Pons (tissue), 1 donor: ENCODE measurements around the gene MED9.
"Not testable (repeated sequence)": the region's sequence is repeated elsewhere in the genome, so short reads cannot be mapped to it uniquely, and the experiment has no call there.

Experiments
- DNase-seq: peaks from one replicate; pipeline ENCODE4 v3.0.0-alpha.2; 2016; ENCODE audit warnings: low spot score

Gene MED9, protein sequence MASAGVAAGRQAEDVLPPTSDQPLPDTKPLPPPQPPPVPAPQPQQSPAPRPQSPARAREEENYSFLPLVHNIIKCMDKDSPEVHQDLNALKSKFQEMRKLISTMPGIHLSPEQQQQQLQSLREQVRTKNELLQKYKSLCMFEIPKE

DNA sequence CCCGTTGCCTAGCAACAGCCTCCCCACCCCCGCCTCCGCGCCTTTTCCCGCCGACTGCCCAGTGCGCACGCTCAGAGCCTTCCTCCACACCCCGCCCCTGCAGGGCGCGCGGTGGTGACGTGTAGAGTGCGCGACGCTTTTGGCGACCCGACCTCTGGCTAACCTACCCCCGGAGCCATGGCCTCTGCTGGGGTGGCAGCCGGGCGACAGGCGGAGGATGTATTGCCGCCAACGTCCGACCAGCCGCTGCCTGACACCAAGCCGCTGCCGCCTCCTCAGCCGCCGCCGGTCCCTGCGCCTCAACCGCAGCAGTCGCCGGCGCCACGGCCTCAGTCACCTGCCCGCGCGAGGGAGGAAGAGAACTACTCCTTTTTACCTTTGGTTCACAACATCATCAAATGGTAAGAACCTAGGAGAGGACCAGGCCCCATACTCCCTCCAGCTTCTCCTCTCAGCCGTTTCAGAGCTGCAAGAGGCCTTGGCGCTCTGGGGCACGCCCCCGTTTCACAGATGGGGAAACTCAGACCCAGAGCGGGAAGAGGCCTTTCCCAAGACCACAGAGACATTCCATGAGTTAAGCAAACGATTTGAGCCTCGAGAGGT is at the start of gene MED9:
TSS of gene MED9 (plus strand) at position 136 of the 603 bp plus-strand sequence. CDS start at position 178, 42 bp downstream.
- DNase-seq: peak; percentile 86

DNA sequence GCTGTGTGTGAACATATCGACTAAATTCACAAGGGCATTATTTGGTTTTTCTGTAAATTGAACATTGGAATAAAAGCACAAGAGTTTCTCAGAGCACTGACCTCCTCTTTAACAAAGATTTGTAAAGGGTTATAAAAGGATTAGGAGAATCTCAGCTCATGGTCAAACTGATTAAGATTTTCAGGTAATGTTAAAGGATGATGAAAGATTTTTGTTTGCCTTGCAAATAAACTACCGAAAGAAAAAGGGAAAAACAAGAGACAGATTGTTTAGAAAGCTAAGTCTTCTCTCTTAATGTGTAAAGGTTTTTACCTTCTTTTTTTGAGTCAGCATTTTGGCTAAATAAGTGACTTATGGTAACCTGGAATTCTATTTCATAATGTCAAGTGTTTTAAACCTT is 47.6 kb upstream of the MED9 start:
- DNase-seq: no peak

DNA sequence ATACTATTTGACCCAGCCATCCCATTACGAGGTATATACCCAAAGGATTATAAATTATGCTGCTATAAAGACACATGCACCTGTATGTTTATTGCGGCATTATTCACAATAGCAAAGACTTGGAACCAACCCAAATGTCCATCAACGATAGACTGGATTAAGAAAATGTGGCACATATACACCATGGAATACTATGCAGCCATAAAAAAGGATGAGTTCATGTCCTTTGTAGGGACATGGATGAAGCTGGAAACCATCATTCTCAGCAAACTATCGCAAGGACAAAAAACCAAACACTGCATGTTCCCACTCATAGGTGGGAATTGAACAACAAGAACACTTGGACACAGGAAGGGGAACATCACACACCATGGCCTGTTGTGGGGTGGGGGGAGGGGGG is 45.9 kb upstream of the MED9 start:
- not testable (repeated sequence) for DNase-seq

DNA sequence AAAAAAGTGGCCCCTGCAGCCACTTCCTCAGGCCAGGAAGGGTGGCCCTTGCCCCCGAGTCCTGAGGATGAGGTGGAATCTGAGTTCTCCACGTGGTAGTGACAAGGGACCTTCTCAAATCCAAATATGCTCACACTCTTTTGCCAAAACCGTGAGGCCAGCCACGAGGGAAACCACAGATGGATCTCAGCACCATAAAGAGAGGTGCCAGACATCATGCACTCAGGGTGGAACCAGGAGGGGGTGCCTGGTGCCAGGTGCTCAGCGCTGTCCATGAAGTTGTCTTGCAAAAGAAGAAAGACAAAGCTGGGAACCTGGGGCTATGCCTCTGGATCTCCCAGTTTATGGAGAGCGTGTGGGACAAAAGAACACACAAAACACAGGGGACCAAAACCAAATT is 45.2 kb upstream of the MED9 start:
- no peak for DNase-seq

DNA sequence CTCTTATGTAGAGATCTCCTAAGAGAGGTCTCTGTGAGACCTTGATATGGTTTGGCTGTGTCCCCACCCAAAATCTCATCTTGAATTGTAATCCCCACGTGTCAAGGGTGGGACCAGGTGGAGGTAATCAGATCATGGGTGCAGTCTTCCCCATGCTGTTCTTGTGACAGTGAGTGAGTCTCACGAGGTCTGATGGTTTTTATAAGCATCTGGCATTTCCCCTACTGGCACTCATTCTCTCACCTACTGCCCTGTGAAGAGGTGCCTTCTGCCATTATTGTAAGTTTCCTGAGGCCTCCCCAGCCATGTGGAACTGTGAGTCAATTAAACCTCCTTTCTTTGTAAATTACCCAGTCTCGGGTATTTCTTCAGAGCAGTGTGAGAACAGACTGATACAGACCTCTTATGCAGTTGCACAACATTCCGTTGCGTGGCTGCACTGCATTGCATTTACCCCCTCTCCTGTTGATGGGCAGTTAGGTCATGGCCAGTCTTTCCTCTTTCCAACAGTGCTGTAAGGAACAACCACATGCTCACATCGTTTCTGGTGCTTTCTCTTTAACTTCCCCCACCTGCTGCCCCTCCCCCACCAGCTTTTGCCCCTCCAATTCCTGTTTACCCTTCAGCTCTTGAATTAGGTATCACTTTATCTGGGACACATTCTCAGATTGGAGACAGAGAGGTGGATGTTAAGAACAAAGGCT is 43.6 kb upstream of the MED9 start:
- no peak for DNase-seq

DNA sequence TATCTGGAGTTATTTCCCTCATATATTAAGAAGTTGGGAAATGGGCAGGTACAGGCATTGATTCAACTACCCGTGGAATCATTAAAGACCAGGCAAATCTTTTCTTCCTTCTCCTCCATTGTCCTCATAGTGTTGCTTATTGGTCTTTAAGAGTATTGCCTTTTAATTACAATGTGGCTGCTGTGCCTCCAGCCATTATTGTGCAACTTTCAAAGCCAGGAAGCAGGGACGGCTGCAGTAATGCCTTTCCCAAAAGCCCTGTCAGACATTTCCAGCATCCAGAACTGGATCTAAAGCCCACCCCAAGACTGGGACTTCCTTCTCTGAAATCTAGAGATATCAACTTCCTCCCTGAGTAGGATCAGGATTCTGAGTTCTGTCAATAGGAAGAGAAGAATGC is 42.3 kb upstream of the MED9 start:
- DNase-seq: no peak

DNA sequence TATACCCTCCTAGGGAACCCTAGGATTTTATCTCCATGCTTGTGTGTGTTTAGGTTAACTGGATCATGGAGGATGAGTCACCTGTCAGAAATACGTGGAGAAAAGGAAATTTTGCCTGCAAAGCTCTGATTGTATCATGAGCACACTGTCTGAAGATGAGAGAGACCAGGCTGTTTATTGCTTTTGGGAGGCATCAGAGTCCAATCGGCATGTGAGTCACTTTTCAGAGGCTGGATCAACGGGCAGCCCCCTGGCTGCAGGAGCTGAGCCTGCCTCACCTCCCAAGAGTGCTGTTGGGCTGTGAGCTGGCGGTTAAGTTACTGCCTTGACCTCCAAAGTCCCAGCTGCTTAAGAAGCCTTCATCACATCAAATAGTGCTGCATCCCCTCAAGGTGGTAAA is 41.5 kb upstream of the MED9 start:
- no peak for DNase-seq

DNA sequence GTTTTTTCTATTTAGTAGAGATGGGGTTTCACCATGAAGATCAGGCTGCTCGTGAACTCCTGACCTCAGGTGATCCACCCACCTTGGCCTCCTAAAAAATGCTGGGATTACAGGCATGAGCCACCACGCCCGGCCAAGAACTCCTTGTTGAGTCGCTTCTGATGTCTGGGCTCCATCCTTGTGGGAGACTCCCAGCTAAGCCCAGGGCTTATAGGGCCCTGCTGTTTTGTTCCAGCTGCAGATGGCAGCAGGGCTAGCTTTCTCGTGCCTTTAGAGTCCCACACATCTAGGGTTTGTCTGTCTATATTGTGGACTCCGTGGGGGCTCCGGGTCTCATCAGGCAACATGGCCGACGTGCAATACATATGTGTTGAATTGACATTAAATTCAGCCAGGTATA is 39.3 kb upstream of the MED9 start:
- no peak for DNase-seq

DNA sequence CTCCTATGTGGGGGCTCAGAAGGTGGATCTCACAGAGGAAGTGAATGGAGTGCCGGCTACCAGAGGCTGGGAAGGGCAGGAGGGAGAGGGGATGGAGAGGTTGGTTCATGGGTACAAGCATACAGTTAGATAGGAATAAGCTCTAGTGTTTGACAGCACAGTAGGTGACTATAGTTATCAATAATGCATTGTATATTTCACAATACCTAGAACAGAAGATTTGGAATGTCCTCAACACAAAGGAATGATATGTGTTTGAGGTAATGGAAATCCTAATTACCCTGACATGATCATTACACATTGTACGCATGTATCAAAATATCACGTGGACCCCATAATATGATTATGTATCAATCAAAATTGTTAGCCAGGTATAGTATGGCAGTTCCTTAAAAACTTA is 38.9 kb upstream of the MED9 start:
- no peak for DNase-seq

DNA sequence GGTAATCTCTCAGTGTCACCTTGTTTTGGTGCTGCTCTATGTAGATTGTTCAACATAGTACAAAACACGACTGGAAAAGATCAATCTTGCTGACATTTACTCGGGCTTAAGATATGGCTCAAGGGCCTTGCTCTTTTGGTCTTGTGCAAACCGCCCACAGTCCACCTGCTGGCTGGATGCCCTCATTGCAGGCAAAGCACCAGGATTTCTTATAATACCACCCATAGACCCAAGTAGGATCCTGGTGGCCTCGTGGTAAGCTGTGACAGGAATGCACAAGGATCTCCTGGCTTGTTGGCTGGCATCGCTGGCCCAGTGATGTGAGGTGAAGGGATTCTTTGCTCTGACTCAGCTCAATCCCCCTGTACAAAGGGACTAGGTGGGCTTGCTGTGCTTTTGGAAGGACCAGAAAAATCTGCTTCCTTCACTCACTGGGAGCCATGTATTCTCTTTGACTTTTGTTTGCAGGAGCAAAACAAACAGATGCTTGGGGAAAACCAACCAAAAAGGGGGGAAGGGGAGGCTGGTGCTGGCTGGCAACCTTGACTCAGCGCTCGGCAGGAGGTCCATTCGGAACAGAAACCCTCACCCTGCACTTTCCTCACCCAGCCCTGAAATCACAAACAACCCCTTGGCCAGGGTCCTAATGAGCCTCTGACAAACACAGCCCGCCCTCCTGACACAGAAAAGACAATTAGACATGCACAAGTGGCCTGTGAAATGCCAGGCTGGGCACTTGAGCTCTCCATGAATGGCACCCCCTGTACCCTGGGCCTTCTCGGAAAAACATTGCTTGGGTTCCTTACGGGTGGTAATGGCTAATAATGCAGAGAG is 36.6 kb upstream of the MED9 start:
- peak; percentile 36 for DNase-seq

DNA sequence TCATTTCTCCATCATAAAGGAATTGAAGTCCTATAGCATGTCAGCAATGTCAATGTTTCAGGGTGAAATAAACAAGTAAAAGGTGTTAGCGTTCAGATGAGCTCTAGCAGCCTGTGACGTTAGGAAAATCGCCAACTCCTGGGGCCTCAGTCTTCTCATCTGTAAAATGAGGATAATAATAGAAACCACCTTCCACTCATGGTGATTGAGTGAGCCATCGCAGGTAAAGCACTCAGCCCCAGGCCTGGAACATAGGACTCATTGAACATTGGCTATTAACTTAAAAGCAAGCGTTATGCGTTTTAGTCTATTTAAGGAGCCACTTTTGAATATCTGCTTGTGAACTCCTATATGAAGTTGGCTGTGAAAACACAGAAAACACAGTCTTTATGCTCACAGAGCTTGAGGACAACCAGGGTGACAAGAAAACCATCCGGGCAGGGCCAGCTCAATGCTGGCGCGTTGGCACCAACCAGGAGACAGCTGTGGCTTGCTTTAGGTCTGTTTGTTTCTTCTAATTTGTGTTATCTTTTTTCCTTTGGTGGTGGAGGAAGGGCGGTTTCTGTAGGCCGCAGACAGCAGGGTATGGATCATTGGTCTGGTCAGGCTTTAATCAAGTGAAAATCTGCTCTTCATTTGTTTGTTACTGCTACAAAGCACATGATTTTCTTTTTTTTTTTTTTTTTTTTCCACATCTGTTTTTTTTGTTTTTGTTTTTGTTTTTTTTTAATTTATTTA is 35.7 kb upstream of the MED9 start:
- no peak for DNase-seq

DNA sequence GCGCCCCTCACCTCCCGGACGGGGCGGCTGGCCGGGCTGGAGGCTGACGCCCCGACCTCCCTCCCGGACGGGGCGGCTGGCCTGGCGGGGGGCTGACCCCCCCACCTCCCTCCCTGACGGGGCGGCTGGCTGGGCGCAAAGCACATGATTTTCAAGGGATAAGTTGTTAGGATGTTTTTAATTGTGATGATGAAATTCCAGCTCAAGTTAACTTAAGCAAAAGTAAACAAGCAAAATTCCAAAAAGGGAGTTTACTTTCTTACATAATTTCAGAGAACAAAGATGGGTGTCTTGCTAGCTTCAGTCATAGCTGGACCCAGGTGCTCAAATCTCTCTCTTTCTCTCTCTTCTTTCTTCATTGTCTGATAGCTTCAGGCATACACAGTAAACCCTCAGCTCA is 33.6 kb upstream of the MED9 start:
- no peak for DNase-seq

DNA sequence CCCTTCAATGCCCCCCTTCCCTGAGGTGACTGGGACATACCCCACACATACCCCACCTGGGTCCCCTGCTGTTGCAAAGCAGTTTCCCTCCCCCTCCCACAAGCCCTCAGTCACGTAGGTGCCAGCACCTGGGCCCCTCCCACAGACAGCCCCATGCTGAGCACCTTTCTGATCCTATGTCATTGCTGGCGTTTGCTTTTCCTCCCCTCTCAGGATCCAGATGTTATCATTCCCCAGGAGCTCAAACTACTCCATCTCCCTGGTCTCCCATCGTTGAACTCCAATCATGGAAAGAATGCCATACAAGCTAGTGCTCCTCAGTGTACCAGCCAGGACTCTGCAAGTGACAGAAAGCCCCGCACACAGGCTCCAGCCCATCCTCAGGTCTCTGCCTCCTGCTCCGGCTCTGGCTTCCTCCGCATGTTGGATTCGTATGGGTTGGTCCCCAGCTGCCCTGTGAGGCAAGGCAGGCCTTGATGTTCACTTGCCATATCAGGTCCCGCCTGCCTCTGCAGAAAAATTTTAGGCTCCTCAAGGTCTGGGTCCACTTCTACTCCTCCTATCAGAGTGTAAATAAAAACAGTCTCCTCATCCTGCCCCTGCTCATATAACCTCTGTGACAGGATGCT is 31.4 kb upstream of the MED9 start:
- no peak for DNase-seq

DNA sequence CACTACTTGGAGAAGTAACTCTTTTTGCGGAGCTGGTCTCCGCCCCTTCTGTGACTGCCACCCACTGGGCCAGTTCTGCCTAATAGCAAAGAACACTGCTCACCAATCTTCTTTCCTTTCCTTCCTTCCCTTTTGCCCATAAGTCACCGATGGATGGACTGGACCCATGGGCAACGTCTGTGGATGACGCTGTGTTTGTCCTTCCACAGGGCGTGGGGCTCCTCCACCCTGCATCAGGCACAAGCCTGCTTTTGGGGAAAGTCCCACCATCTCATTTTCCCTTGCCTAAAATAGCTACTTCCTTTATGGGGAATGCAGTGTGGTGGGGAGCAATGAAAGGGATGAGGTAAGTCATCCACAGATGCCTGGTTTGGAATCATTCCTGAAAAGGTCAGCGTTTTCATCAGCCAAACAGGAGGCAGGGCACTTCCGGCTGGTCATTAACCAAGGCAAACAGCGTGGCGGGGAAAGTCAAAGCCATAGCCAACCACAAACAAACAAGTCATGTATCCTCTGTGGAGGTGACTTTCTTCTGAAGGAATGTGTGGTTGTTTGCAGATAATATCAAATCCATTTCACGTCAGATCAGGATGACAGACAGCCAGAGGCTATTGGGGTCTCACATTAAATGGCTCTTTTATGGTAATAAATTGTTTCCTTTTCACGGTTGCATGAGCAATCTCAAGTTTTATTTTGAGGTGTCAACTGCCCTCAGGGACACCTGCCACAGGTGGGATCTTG is 30.7 kb upstream of the MED9 start:
- no peak for DNase-seq

DNA sequence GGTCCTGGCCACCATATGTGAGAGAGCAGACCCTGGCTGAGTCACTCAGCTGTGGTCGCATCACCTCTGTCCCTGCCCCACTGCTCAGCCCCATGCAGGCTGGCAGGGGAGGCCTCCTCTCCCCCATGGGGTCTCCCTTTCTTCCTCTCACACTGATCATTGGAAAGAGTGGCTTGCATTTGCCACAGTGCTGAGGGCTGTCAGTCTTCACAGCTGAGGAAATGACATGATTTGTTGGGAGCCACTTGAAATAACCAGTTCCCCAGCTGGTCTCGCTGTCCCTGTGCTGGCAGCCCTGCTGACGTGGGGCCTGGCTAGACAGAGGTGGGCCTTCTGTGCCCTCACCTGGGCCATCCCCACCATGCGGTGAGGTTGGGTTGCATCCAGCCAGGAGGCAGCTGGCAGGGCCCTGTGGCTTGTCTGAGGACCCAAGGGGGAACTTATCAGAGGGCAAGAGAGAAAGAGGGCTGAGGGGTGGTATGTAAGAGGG is 30.1 kb upstream of the MED9 start:
- no peak for DNase-seq

DNA sequence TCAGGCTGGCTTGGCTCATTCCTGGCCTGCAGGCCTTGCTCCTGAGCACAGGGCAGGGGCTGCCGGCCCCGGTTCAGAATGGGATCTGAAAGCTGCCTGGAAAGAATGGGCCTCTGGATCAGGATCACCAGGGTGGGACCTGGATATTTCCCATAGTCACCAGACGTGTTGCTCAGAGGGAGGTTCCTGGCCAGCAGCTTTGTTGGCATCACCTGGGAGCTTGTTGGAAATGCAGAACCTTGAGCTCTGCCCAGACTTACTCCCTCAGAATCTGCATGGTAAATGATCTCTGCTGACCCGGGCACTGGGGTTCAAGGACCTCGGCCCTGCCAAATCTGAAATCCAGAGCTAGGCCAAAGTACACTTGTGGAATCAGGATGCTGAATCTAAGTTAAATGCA is 29.5 kb upstream of the MED9 start:
- no peak for DNase-seq

DNA sequence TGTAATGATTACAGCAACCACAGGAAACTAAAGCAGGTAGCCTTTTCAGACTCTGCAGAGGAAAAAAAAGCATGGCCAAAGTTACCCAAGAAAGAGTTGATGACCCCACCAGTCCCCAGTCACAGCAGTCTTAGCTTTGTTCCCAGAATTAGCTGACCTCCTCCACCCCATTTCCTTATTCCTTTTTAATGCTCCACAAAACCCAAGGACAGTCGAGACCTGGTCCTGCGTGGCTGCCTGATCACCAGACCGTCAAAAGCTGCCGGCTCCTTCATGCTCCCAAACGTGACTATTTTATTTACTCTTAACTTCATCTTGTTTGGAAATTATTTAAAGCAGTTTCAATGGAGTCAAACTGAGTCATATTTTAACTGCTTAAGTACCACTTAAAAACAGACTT is 28.7 kb upstream of the MED9 start:
- DNase-seq: no peak

DNA sequence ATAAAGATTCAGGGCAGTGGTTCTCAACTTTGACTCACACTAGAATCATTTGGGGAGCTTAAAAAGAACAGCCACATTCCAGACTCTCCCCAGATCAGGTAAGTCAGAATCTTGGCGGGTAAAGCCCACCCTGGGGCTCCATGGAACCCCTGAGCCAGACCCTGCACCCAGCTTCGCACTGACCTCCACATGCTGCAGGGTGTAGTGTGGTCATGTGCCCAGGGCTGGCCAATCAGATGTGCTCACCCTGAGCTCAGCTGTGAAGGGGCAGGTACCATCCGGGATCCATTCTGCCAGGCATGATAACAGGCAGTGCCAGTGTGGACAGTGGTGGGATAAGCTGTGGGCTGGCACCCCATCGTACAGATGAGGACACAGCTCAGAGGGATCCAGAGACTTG is 28.1 kb upstream of the MED9 start:
- DNase-seq: no peak

DNA sequence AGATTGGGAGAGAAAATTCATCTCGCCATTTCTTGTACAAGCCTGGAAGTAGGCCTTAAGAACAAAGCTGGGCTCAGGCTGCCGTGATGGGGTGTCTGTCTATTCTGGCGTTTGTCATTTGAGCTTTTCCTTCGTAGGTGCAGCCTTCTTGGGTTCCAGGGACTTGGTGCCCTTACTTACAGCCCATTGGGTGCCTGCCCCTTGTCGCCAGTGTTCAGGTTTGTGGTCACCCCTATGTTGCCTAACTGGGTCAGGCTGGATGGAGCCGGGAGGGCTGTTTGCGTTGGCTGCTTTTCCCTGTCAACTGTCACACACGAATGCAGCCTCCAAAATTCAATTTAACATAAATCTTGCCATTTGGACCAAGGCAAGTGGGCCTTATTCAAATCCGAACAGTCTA is 23.7 kb upstream of the MED9 start:
- DNase-seq: no peak

DNA sequence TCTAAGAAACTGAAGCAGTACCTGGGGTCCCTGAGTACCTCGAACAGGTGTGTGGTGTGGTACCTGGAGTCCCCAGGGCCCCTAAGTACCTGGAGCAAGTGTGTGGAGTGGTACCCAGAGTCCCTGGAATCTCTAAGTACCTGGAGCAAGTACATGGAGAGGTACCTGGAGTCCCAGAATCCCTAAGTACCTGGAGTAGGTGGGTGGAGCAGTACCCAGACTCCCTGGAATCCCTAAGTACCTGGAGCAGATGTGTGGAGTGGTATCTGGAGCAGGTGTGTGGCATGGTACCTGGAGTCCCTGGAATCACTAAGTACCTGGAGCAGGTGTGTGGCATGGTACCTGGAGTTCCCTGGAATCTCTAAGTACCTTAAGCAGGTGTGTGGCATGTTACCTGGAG is 22.5 kb upstream of the MED9 start:
- no peak for DNase-seq

DNA sequence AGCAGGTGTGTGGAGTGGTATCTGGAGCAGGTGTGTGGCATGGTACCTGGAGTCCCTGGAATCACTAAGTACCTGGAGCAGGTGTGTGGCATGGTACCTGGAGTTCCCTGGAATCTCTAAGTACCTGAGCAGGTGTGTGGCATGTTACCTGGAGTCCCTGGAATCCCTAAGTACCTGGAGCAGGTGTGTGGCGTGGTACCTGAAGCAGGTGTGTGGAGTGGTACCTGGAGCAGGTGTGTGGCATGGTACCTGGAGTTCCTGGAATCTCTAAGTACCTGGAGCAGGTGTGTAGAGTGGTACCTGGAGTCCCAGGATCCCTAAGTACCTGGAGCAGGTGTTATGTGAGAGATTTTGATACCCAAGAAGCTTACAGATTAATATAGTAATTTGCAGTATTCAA is 22.1 kb upstream of the MED9 start:
- not testable (repeated sequence) for DNase-seq
